HepG2 (cell line): ENCODE data around the gene DOCK10. TPM values are rescaled to one million over a fixed set of nuclear protein-coding genes. Genes with fewer than 3 reads are reported as not detected.

Source experiments
- ATAC-seq: fragments of 200-7000 bp; cut with Tn5 transposase; 3 replicates; pipeline ENCODE4 v1.9.1; 2020; ENCODE audit warnings: mild to moderate bottlenecking, moderate library complexity
- BruUV-seq: library from RNA; stranded (reverse); fragments of 400-500 nt; replicated peaks from 2 replicates; lab custom pipeline; 2021; lab: Mats Ljungman, UMichigan
- CTCF ChIA-PET: fragments of 300-600 bp; formaldehyde crosslinking; extraction: SDS; loops from one replicate; lab custom pipeline; 2021; ENCODE audit warnings: low total read pairs, inconsistent platforms, low intra/inter-chr PET ratio; lab: Yijun Ruan, JAX
- POLR2A ChIA-PET: fragments of 350-600 bp; sonication (Branson Sonifier 250); formaldehyde crosslinking; loops from one replicate; lab custom pipeline; 2020; ENCODE audit warnings: antibody characterized with exemption, inconsistent platforms; lab: Yijun Ruan, JAX
- DNase-seq: peaks from one replicate; pipeline ENCODE4 v3.0.0-alpha.2; 2015; ENCODE audit warnings: low spot score
- FAIRE-seq: peaks from 3 replicates; lab custom pipeline; 2011; peaks lifted over from hg19 to GRCh38; lab: Jason Lieb, UNC
- H2AFZ ChIP-seq: one replicate; pipeline ENCODE4 v1.6.1; 2011; ENCODE audit warnings: low read length, inconsistent platforms
- H3K27ac ChIP-seq: fragments of 300-600 bp; 3 replicates; pipeline ENCODE4 v1.8.0; 2011; ENCODE audit warnings: mixed run types, mild to moderate bottlenecking, mixed read lengths, low read length, inconsistent platforms; ENCODE audit not compliant: insufficient read depth; ENCODE audit errors: extremely low read length
- H3K27me3 ChIP-seq, 2 experiments: fragments of 200-600 bp in 1 of 2; 2 replicates in 1 of 2; 3 replicates in 1 of 2; pipeline versions ENCODE4 v1.6.0 to v1.8.0; 2011; ENCODE audit warnings: low read length in 2 of 2, mild to moderate bottlenecking in 2 of 2, moderate library complexity in 2 of 2, inconsistent platforms in 1 of 2; ENCODE audit not compliant: insufficient read depth in 2 of 2, control insufficient read depth in 1 of 2
- H3K36me3 ChIP-seq, 2 experiments: fragments of 200-600 bp in 1 of 2; replicated peaks in 1 of 2; 2 replicates in 1 of 2; 3 replicates in 1 of 2; pipeline versions ENCODE4 v1.5.1 to v1.8.0; 2011; ENCODE audit warnings: low read length in 2 of 2, inconsistent platforms in 1 of 2; ENCODE audit not compliant: insufficient read depth in 2 of 2, control insufficient read depth in 1 of 2
- H3K4me1 ChIP-seq: 2 replicates; pipeline ENCODE4 v1.5.1; 2012; ENCODE audit warnings: low read length, inconsistent platforms; ENCODE audit not compliant: insufficient read depth
- H3K4me2 ChIP-seq: 2 replicates; pipeline ENCODE4 v1.6.0; 2011; ENCODE audit warnings: low read depth, low read length, inconsistent platforms
- H3K4me3 ChIP-seq, 3 experiments: fragments of 200-600 bp in 1 of 3; sonication (generic), shearing (Covaris generic) in 1 of 3; replicated peaks in 1 of 3; 2 replicates each; pipeline ENCODE4 v1.5.1; 2011 to 2016; ENCODE audit warnings: low read length in 3 of 3, inconsistent platforms in 2 of 3, low read depth in 2 of 3, mild to moderate bottlenecking in 2 of 3, control low read depth in 1 of 3, mixed read lengths in 1 of 3; ENCODE audit not compliant: insufficient read depth in 1 of 3
- H3K79me2 ChIP-seq: one replicate; pipeline ENCODE4 v1.6.1; 2011; ENCODE audit warnings: low read length, inconsistent platforms; ENCODE audit not compliant: insufficient read depth
- H3K9ac ChIP-seq: 2 replicates; pipeline ENCODE4 v1.6.0; 2011; ENCODE audit warnings: mild to moderate bottlenecking, low read depth, low read length, inconsistent platforms; ENCODE audit not compliant: insufficient read depth
- H3K9me3 ChIP-seq: 2 replicates; pipeline ENCODE4 v1.5.1; 2012; ENCODE audit warnings: mild to moderate bottlenecking, low read length
- H4K20me1 ChIP-seq: 2 replicates; pipeline ENCODE4 v1.6.0; 2011; ENCODE audit warnings: inconsistent platforms, mild to moderate bottlenecking, low read length, moderate library complexity; ENCODE audit not compliant: insufficient read depth
- CREB1 ChIP-seq, 2 experiments: fragments of 450-650 bp in 1 of 2; IDR thresholded peaks; 2 replicates each; pipeline ENCODE4 v1.6.1; 2016 to 2017; ENCODE audit warnings: control low read depth in 1 of 2, mild to moderate bottlenecking in 1 of 2, missing compliant biosample characterization in 1 of 2, missing genetic modification characterization in 1 of 2
- FOXA1 ChIP-seq, 2 experiments: fragments of 450-650 bp in 1 of 2; sonication (generic) in 1 of 2; formaldehyde crosslinking in 1 of 2; IDR thresholded peaks; 2 replicates each; pipeline versions ENCODE4 v1.4.0 to v1.6.1; 2016 to 2020; ENCODE audit warnings: missing genetic modification reagents in 1 of 2
- KDM5B ChIP-seq: sonication (generic); formaldehyde crosslinking; IDR thresholded peaks from 2 replicates; pipeline ENCODE4 v1.4.0; 2020; ENCODE audit warnings: missing genetic modification reagents, mild to moderate bottlenecking, borderline replicate concordance
- NONO ChIP-seq, 2 experiments: fragments of 450-650 bp in 1 of 2; sonication (generic) in 1 of 2; formaldehyde crosslinking in 1 of 2; IDR thresholded peaks in 1 of 2; conservative IDR thresholded peaks in 1 of 2; 2 replicates each; pipeline versions ENCODE4 v1.6.1 to v1.8.0; 2017 to 2022; ENCODE audit warnings: mild to moderate bottlenecking in 1 of 2, missing genetic modification reagents in 1 of 2, moderate library complexity in 1 of 2
- PRMT3 ChIP-seq: sonication (generic); formaldehyde crosslinking; IDR thresholded peaks from 2 replicates; pipeline ENCODE4 v1.8.1; 2022; ENCODE audit warnings: low read depth, mild to moderate bottlenecking, moderate library complexity, missing genetic modification reagents, borderline replicate concordance
- ZNF12 ChIP-seq: sonication (generic); formaldehyde crosslinking; IDR thresholded peaks from 2 replicates; pipeline ENCODE4 v1.5.0; 2020; ENCODE audit warnings: missing genetic modification reagents
- ZNF543 ChIP-seq: sonication (generic); formaldehyde crosslinking; IDR thresholded peaks from 2 replicates; pipeline ENCODE4 v1.4.0; 2020; ENCODE audit warnings: mild to moderate bottlenecking, missing genetic modification reagents
- ZNF556 ChIP-seq: sonication (generic); formaldehyde crosslinking; IDR thresholded peaks from 2 replicates; pipeline ENCODE4 v1.4.0; 2020; ENCODE audit warnings: mild to moderate bottlenecking, missing genetic modification reagents, borderline replicate concordance
- ZNF557 ChIP-seq: sonication (generic); formaldehyde crosslinking; IDR thresholded peaks from 2 replicates; pipeline ENCODE4 v1.4.0; 2020; ENCODE audit warnings: missing genetic modification reagents
- ZNF878 ChIP-seq: sonication (generic); formaldehyde crosslinking; IDR thresholded peaks from 2 replicates; pipeline ENCODE4 v1.8.1; 2023; ENCODE audit warnings: mild to moderate bottlenecking, missing genetic modification reagents, moderate library complexity
- WGBS: methylation state at CpG from one replicate; pipeline ENCODE4 v1.1.6; 2017; ENCODE audit warnings: low lambda C conversion rate; 5-methylcytosine and 5-hydroxymethylcytosine counted together
- in situ Hi-C: cut with HindIII; loops from 2 replicates; pipeline ENCODE4 v1.10.0; 2017; ENCODE audit warnings: low pct_unique_long_range_greater_than_20kb; ENCODE audit not compliant: extremely low pct_ligation_motif_present
- intact Hi-C: fragments of 100-400 bp; cut with micrococcal nuclease; formaldehyde crosslinking; loops from one replicate; pipeline ENCODE4 v1.10.0; 2022; ENCODE audit not compliant: unreplicated experiment
- polyA plus RNA-seq, 8 experiments: library from polyadenylated mRNA; depleted of rRNA in 3 of 8; stranded (reverse) in 7 of 8; unstranded in 1 of 8; fragments of >200 nt; fragmentation: Illumina TruSeq in 4 of 8; extraction: Trizol in 4 of 8; gene quantifications; 2 replicates each; pipeline versions ENCODE4 v1.2.1 to v1.2.3, GENCODE V29; 2011 to 2016; ENCODE audit warnings: low read depth in 4 of 8, missing spikeins in 1 of 8, mixed read lengths in 1 of 8; ENCODE audit not compliant: insufficient read depth in 1 of 8
- total RNA-seq, 5 experiments: library from RNA; depleted of rRNA; stranded (reverse); fragments of >200 nt; fragmentation: Illumina TruSeq; extraction: Trizol; gene quantifications; 2 replicates each; pipeline ENCODE4 v1.2.3, GENCODE V29; 2016; ENCODE audit warnings: low read depth in 1 of 5
- TF ChIP-seq, protein P1 (sequence below): sonication (generic); formaldehyde crosslinking; IDR thresholded peaks from 2 replicates; pipeline ENCODE4 v1.5.0; 2020; ENCODE audit warnings: mild to moderate bottlenecking, missing genetic modification reagents
- TF ChIP-seq, protein P2 (sequence below): sonication (generic); formaldehyde crosslinking; conservative IDR thresholded peaks from 2 replicates; pipeline ENCODE4 v1.5.0; 2020; ENCODE audit warnings: missing genetic modification reagents

DOCK10 gene
- total and polyA plus RNA-seq, 2 of the 13 experiments (the other 11 are each of a cell fraction or from before 2014, with no cell fraction given), result not detected

DNA sequence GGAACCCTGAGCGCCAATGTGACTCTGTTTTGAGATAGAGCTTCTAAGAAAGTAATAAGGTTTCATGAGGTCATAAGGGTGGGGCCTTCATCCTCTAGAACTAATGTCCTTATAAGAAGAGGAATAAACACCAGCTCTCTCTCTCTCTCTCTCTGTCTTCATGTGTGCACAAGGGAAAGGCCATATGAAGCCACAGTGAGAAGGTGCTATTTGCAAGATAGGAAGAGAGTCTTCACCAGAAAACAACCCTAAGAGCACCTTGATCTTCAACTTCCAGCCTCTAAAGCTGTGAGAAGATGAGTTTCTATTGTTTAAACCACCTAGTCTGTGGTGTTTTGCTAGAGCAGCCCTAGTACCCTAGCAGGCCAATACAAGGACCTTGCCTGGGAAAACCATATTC, 55.8 kb downstream of the DOCK10 start:
- no peaks in the 10 kb centered on the region for H3K9me3 ChIP-seq
- no peak overlapping the region for H3K9ac ChIP-seq
- intact Hi-C loops, result no loop called here
- no peaks in the 10 kb centered on the region for H3K4me1 ChIP-seq
- no peaks in the 10 kb centered on the region; a peak in 1 of 5 replicates for H3K27me3 ChIP-seq
- 0% methylated on average over 1 of the region's 1 CpG for WGBS
- no peak overlapping the region for H2AFZ ChIP-seq
- POLR2A ChIA-PET, result no interaction called here
- H3K36me3 ChIP-seq, result no peaks in the 10 kb centered on the region
- no peak overlapping the region for H3K4me3 ChIP-seq
- no peak overlapping the region for H3K4me2 ChIP-seq
- TF ChIP-seq ZNF557 (CRISPR knock-in tag), result no peak
- no peak for TF ChIP-seq NONO (IDR thresholded peaks at IDR 0.05)
- no peak for TF ChIP-seq NONO (CRISPR knock-in tag; conservative IDR thresholded peaks at IDR 0.05)
- TF ChIP-seq FOXA1 (IDR thresholded peaks at IDR 0.05), result no peak
- no peak for TF ChIP-seq FOXA1 (CRISPR knock-in tag; IDR thresholded peaks at IDR 0.05)
- no peak for TF ChIP-seq ZNF556
- TF ChIP-seq, all 625 proteins: peak for 0
- no peaks in the 10 kb centered on the region for H4K20me1 ChIP-seq
- no peak for DNase-seq
- no peak for FAIRE-seq
- CTCF ChIA-PET, result no interaction called here
- ATAC-seq, result no peak
- H3K27ac ChIP-seq, result no peak overlapping the region
- no peaks in the 10 kb centered on the region for H3K79me2 ChIP-seq
- in situ Hi-C loops, result no loop called here
- no TSS peak for BruUV-seq

DNA sequence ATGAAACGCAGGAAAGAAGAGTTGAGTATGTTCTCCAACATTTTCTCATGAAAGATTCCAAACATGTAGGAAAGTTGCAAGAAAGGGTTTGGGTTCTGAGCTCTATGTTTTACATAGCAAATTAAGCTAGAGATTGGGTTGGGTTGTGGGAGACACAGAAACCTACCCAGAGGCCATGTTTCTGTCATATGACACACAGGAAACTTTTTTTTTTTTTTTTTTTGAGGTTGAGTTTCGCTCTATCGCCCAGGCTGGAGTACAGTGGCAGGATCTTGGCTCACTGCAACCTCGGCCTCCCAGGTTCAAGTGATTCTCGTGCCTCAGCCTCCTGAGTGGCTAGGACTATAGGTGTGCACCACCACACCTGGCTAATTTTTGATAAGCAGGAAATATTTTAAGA, 57.6 kb downstream of the DOCK10 start:
- Histone ChIP-seq H3K9ac (no peak overlapping the region), H4K20me1 (no peaks in the 10 kb centered on the region), H3K4me1 (no peaks in the 10 kb centered on the region), H3K36me3 (no peaks in the 10 kb centered on the region), H3K4me3 (no peak overlapping the region), H3K9me3 (no peaks in the 10 kb centered on the region), H2AFZ (no peak overlapping the region), H3K4me2 (no peak overlapping the region)
- intact Hi-C loops, result no loop called here
- ATAC-seq (no peak), FAIRE-seq (no peak), DNase-seq (no peak)
- POLR2A ChIA-PET, result no interaction called here
- CTCF ChIA-PET, result no interaction called here
- TF ChIP-seq ZNF878 (CRISPR knock-in tag), result no peak
- TF ChIP-seq KDM5B (CRISPR knock-in tag), result no peak
- TF ChIP-seq, protein P1, sequence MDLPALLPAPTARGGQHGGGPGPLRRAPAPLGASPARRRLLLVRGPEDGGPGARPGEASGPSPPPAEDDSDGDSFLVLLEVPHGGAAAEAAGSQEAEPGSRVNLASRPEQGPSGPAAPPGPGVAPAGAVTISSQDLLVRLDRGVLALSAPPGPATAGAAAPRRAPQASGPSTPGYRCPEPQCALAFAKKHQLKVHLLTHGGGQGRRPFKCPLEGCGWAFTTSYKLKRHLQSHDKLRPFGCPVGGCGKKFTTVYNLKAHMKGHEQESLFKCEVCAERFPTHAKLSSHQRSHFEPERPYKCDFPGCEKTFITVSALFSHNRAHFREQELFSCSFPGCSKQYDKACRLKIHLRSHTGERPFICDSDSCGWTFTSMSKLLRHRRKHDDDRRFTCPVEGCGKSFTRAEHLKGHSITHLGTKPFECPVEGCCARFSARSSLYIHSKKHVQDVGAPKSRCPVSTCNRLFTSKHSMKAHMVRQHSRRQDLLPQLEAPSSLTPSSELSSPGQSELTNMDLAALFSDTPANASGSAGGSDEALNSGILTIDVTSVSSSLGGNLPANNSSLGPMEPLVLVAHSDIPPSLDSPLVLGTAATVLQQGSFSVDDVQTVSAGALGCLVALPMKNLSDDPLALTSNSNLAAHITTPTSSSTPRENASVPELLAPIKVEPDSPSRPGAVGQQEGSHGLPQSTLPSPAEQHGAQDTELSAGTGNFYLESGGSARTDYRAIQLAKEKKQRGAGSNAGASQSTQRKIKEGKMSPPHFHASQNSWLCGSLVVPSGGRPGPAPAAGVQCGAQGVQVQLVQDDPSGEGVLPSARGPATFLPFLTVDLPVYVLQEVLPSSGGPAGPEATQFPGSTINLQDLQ (CRISPR knock-in tag), result no peak
- TF ChIP-seq CREB1 (IDR thresholded peaks at IDR 0.05), result peak; percentile 27; the same call in 1 of the 2 replicates
- TF ChIP-seq CREB1 (CRISPR knock-in tag; IDR thresholded peaks at IDR 0.05), result no peak
- TF ChIP-seq ZNF12 (CRISPR knock-in tag), result no peak
- no peak for TF ChIP-seq ZNF543
- TF ChIP-seq, protein P2, sequence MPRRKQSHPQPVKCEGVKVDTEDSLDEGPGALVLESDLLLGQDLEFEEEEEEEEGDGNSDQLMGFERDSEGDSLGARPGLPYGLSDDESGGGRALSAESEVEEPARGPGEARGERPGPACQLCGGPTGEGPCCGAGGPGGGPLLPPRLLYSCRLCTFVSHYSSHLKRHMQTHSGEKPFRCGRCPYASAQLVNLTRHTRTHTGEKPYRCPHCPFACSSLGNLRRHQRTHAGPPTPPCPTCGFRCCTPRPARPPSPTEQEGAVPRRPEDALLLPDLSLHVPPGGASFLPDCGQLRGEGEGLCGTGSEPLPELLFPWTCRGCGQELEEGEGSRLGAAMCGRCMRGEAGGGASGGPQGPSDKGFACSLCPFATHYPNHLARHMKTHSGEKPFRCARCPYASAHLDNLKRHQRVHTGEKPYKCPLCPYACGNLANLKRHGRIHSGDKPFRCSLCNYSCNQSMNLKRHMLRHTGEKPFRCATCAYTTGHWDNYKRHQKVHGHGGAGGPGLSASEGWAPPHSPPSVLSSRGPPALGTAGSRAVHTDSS, result no peak
- TF ChIP-seq PRMT3 (CRISPR knock-in tag), result no peak
- TF ChIP-seq, all 625 proteins: peak for 1
- 6% methylated on average over 5 of the region's 5 CpGs for WGBS
- BruUV-seq, result no TSS peak
- Histone ChIP-seq H3K27me3 (no peaks in the 10 kb centered on the region; a peak in 1 of 5 replicates), H3K27ac (no peak overlapping the region), H3K79me2 (no peaks in the 10 kb centered on the region)
- in situ Hi-C loops, result no loop called here
